ENCODE measurements around the gene AKAP13.
A peak's percentile ranks its signal among the peaks of the same experiment; 100 is the strongest.

Gene AKAP13

GRCh38 chr15:85741021-85741421, 360.6 kb downstream of the AKAP13 start:
- DNase-seq (ENCODE audit: low spot score), result no peak

GRCh38 chr15:85741662-85742061, 361.3 kb downstream of the AKAP13 start:
- DNase-seq (ENCODE audit: low spot score), result no peak

GRCh38 chr15:85742186-85742821, 361.9 kb downstream of the AKAP13 start:
- DNase-seq (ENCODE audit: low spot score), result peak; percentile 34

- DNase-seq (ENCODE audit: low spot score), result no peak
Measured at GRCh38 chr15:85743392-85744055, 363.1 kb downstream of the AKAP13 start.

- DNase-seq (ENCODE audit: low spot score), result no peak
Measured at GRCh38 chr15:85744579-85744978, 364.2 kb downstream of the AKAP13 start.

- no peak for DNase-seq (ENCODE audit: low spot score)
Measured at GRCh38 chr15:85745023-85745422, 364.6 kb downstream of the AKAP13 start.

GRCh38 chr15:85745525-85746150, 365.2 kb downstream of the AKAP13 start:
- no peak for DNase-seq (ENCODE audit: low spot score)

- DNase-seq (ENCODE audit: low spot score), result no peak
Measured at GRCh38 chr15:85746641-85747040, 366.2 kb downstream of the AKAP13 start.

- no peak for DNase-seq (ENCODE audit: low spot score)
Measured at GRCh38 chr15:85748176-85748575, 367.8 kb downstream of the AKAP13 start.

GRCh38 chr15:85748729-85749128, 368.3 kb downstream of the AKAP13 start:
- no peak for DNase-seq (ENCODE audit: low spot score)

- DNase-seq (ENCODE audit: low spot score), result no peak
Measured at GRCh38 chr15:85749261-85750151, 369.1 kb downstream of the AKAP13 start.

GRCh38 chr15:85750319-85751290, 370.2 kb downstream of the AKAP13 start:
- peak; percentile 75 for DNase-seq (ENCODE audit: low spot score)

- no peak for DNase-seq (ENCODE audit: low spot score)
Measured at GRCh38 chr15:85751291-85752123, 371.1 kb downstream of the AKAP13 start.

GRCh38 chr15:85752124-85752475, 371.7 kb downstream of the AKAP13 start:
- DNase-seq (ENCODE audit: low spot score), result no peak

- no peak for DNase-seq (ENCODE audit: low spot score)
Measured at GRCh38 chr15:85752491-85752961, 372.1 kb downstream of the AKAP13 start.

- DNase-seq (ENCODE audit: low spot score), result no peak
Measured at GRCh38 chr15:85753261-85753660, 372.9 kb downstream of the AKAP13 start.

- DNase-seq (ENCODE audit: low spot score), result no peak
Measured at GRCh38 chr15:85753791-85754452, 373.5 kb downstream of the AKAP13 start.

- DNase-seq (ENCODE audit: low spot score), result no peak
Measured at GRCh38 chr15:85754989-85755388, 374.6 kb downstream of the AKAP13 start.

GRCh38 chr15:85755471-85755870, 375.1 kb downstream of the AKAP13 start:
- DNase-seq (ENCODE audit: low spot score), result no peak

GRCh38 chr15:85755942-85756341, 375.5 kb downstream of the AKAP13 start:
- DNase-seq (ENCODE audit: low spot score), result no peak

All from putamen (tissue), 1 donor.